ENCODE measurements around the gene PTGIR.

The PTGIR gene, protein sequence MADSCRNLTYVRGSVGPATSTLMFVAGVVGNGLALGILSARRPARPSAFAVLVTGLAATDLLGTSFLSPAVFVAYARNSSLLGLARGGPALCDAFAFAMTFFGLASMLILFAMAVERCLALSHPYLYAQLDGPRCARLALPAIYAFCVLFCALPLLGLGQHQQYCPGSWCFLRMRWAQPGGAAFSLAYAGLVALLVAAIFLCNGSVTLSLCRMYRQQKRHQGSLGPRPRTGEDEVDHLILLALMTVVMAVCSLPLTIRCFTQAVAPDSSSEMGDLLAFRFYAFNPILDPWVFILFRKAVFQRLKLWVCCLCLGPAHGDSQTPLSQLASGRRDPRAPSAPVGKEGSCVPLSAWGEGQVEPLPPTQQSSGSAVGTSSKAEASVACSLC

DNA sequence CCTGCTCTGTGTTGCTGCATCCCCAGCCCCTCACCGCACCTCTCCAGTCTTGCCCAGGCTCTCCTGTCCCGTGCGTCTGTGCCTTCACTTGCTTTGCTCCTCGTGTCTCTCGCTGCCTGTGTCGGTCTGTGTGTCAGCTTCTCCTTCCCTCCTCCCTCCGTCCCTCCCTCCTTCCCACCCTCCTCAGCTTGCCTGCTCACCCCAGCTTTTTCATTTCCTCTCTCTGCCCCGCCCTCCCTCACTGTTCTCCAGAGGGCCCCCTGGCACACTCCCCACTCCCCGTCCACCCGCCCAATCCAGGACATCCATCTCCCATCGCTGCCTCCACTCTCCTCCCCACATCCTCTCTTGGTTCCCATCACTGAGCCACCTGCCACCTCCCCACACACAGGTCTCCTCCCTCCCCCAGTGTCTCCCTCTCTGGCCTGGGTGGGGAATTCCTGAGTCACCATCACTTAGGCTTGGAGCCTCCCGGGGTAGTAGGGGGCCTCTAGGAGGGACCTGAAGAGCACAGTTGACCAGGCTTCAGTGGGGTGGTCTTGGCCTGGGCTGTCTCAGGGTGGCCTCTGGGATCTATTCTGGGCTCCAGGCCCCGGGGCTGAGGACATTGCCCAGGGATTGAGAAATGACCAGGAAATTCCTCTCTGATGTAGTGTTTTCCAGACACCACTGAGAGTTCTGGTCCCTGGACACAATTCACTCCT, at the start of gene PTGIR:
TSS of gene PTGIR (minus strand) at position 132 of the 704 bp plus-strand sequence. CDS start 864 bp downstream, outside the sequence.
- peak within 1 kb of the TSS; percentile 84 for H3K27ac Mint-ChIP-seq
- ATAC-seq (ENCODE audit: low read depth) (peak; percentile 68), DNase-seq (ENCODE audit: low spot score in 2 of 2) (no peak)
- peaks cover 36% of the 10 kb centered on the region for H3K4me1 Mint-ChIP-seq
- no peaks in the 10 kb centered on the region for H3K36me3 Mint-ChIP-seq
- peak within 1 kb of the TSS; percentile 70 for H3K4me3 Mint-ChIP-seq
- no peaks in the 10 kb centered on the region for H3K9me3 Mint-ChIP-seq
- peaks cover 3% of the 10 kb centered on the region for H3K27me3 Mint-ChIP-seq

DNA sequence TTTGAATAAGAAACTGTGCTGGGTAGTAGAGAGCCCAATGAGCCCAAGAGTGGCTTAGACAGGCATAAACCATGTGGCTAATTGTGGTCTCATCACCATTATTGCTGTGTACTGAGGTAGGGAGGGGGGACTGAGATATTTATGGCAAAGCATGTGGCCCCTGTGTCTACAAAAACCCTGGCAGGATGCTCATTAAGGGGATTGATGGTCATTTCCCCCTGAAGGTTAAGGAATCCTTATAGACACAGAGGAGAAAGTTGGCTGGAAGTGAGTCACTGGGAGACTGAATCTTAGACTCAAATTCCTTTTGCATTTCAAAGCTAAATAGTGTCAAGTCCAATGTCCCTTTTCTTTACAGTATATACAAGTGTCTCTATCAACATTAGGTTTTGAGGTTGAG, 45.9 kb upstream of the PTGIR start:
- Mint-ChIP-seq H3K36me3 (peaks cover 15% of the 10 kb centered on the region), H3K27ac (peak overlapping the region; percentile 53), H3K4me1 (peaks cover 6% of the 10 kb centered on the region), H3K27me3 (no peaks in the 10 kb centered on the region), H3K9me3 (no peaks in the 10 kb centered on the region), H3K4me3 (no peak overlapping the region)
- DNase-seq (ENCODE audit: low spot score in 2 of 2) (no peak), ATAC-seq (ENCODE audit: low read depth) (no peak)

DNA sequence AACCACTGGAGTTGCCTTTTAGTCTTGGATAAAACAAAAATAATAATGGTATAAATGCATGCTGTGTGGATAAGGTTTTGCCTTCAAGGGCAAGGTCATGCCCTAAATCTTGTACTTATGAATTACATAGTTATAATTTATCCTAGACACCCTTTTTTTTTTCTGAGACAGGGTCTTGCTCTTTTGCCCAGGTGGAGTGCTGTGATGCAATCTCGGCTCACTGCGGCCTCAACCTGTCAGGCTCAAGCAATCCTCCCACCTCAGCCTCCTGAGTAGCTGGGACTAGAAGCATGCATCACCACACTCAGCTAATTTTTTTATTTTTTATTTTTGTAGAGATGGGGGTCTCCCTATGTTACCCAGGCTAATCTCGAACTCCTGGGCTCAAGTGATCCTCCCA, 43.8 kb upstream of the PTGIR start:
- H3K9me3 Mint-ChIP-seq = no peaks in the 10 kb centered on the region
- ATAC-seq (ENCODE audit: low read depth) (no peak), DNase-seq (ENCODE audit: low spot score in 2 of 2) (no peak)
- peaks cover 7% of the 10 kb centered on the region for H3K36me3 Mint-ChIP-seq
- no peaks in the 10 kb centered on the region for H3K4me1 Mint-ChIP-seq
- H3K27ac Mint-ChIP-seq = no peak overlapping the region
- H3K4me3 Mint-ChIP-seq = no peak overlapping the region
- no peaks in the 10 kb centered on the region for H3K27me3 Mint-ChIP-seq

DNA sequence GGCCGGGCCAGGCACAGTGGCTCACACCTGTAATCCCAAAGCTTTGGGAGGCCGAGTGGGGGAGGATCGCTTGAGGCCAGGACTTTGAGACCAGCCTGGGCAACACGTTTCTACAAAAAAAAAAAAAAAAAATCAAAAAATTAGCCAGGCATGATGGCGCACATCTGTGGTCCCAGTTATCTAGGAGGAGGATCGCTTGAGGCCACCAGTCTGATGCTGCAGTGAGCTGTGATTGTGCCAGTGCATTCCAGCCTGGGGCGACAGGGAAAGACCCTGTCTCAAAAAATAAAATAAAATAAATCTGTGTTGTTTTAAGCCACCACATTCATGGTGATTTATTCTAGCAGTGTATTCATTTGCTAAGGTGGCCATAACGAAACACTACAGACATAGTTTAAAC, 40.2 kb upstream of the PTGIR start:
- no peaks in the 10 kb centered on the region for H3K9me3 Mint-ChIP-seq
- H3K4me1 Mint-ChIP-seq = peaks cover 4% of the 10 kb centered on the region
- peaks cover 5% of the 10 kb centered on the region for H3K27me3 Mint-ChIP-seq
- no peak overlapping the region for H3K4me3 Mint-ChIP-seq
- no peak overlapping the region for H3K27ac Mint-ChIP-seq
- peaks cover under 1% of the 10 kb centered on the region for H3K36me3 Mint-ChIP-seq
- DNase-seq (ENCODE audit: low spot score in 2 of 2) (no peak), ATAC-seq (ENCODE audit: low read depth) (no peak)

DNA sequence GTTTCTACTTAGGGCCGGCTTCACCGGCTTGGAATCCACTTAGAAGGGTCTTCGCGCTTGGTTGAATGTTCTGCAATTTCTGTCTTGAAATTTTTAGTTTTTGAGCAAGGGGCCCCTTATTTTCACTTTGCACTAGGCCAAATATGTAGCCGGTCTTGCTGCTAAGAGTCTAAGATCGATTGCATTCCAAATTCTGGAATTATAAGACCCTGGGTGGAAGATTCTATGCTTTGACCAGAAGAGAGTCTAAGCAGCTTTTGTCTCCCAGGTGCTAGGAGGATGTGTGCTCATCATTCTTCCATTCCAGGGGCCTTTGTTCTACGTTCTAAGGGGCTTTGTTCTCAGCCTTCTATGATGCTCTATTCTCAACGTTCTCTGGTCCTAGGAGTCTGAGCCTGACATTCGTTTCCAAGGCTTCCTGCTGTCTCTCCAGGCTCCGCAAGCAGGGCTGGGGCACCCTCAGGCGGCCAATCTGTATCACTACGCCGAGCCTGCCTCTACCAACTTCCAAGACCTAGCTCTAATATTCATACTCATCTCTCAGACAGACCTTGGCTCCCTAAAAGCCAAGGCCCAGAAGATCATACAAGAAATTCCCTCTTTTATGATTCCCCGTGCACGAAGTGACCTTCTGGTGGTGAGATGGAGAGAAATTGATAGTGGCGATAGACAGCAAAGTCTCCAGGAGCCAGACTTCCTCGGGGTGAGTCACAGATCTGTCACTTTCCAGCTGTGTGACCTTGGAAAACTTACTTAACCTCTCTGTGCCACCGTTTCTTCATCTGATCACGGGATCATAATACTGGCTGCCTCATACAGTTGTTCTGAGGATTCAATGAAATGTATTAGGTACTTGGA, 37.1 kb upstream of the PTGIR start:
- H3K27me3 Mint-ChIP-seq = peaks cover 12% of the 10 kb centered on the region
- DNase-seq (ENCODE audit: low spot score in 2 of 2) (peak; percentile 67 to 69), ATAC-seq (ENCODE audit: low read depth) (peak; percentile 40)
- no peaks in the 10 kb centered on the region for H3K36me3 Mint-ChIP-seq
- H3K27ac Mint-ChIP-seq = peak overlapping the region; percentile 73
- peaks cover 11% of the 10 kb centered on the region for H3K4me1 Mint-ChIP-seq
- H3K9me3 Mint-ChIP-seq = no peaks in the 10 kb centered on the region
- peak overlapping the region; percentile 76 for H3K4me3 Mint-ChIP-seq

DNA sequence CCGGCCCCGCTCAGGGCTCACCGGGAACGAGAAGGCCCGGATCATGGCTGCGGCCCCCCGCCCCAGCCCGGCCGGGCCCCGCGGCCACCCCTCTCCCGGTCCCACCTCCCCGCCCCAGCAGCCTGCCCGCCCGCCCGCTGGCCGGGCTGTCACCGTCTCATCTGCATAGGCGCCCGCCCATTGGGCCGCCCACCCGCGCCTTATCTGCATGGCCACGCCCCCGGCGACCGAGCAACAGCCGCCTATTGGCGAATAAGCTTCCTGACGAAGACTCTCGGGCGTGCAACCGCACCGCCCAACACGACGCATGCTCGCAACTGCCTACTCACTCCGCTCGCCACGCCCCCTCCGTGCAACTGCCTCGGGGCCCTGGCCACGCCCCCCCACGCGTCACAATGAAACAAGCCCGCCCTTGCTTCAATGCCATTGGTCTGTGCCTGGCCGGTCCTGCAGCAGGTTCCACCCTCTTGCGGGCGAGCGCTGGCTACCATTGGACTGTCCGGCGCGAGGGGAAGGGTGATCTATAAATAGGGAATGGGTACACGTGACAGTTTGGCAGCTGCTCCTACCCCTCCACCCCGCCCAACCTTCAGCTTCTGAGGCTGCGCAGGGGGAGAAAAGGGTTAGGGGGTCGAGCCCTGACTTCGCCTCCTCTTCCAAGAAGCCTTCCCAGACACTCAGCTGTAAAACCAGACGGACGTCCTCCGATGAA, 36.3 kb upstream of the PTGIR start, which contains the start of gene DACT3:
TSS of gene DACT3 (minus strand) at position 163 of the 712 bp plus-strand sequence. CDS start at position 45, 118 bp downstream.
- DNase-seq (ENCODE audit: low spot score in 2 of 2) = peak; percentile 99 to 100
- ATAC-seq (ENCODE audit: low read depth) = peak; percentile 82
- H3K9me3 Mint-ChIP-seq = no peaks in the 10 kb centered on the region
- peaks cover 13% of the 10 kb centered on the region for H3K27me3 Mint-ChIP-seq
- H3K36me3 Mint-ChIP-seq = no peaks in the 10 kb centered on the region
- H3K4me3 Mint-ChIP-seq = peak within 1 kb of the TSS; percentile 76
- H3K27ac Mint-ChIP-seq = peak within 1 kb of the TSS; percentile 73
- H3K4me1 Mint-ChIP-seq = peaks cover 11% of the 10 kb centered on the region

DNA sequence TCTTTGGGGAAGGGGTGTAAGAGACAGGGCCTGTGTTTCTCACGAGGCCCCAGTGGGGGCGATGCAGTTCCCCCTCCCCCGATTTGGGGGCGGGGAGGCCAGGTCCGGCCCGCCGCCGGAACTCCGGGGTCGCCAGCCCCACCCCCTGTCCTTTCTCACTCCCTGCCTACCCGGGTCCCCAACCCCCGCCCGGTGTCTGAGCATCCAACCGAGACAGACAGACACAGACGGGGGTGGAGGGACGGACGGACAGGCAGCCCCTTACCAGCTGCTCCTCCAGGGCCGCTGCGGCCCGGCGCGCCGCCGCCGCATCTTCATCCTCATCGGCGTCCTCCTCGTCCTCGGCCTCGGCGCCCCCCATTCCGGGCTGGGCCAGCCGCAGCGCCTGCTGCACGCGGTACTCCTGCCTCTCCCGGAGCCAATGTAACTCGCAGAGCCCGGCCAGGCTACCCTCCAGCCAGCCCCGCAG, 35.7 kb upstream of the PTGIR start:
- H3K9me3 Mint-ChIP-seq = no peaks in the 10 kb centered on the region
- ATAC-seq (ENCODE audit: low read depth) = peak; percentile 8

DNA sequence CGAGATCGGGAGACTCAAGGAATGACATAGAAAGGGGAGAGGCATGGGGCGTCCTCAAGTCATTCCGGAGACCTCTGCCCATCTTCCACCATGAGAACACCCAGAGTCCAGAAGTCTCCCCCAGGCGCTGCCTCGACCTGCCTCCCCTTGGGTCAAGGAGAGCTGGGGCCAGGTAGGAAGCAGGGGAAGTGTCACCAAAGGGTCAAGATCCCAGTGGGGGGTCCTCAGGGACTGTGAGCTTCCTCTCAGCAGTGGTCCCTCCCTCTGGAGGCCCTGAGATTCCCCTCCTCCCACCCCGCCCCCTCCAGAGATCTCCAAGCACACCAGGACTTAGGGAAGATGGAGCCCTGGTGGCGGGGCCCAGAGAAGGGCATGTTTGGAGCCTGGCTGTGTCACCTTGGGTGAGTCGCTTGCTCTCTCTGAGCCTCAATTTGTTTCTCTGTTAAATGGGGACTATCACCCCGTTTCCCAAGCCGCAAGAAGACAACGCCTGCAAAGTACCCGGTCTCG, 35.2 kb upstream of the PTGIR start:
- Mint-ChIP-seq H3K4me1 (peaks cover 12% of the 10 kb centered on the region), H3K36me3 (no peaks in the 10 kb centered on the region), H3K9me3 (no peaks in the 10 kb centered on the region), H3K4me3 (peak overlapping the region; percentile 65), H3K27me3 (peaks cover 16% of the 10 kb centered on the region), H3K27ac (no peak overlapping the region)
- ATAC-seq (ENCODE audit: low read depth) (no peak), DNase-seq (ENCODE audit: low spot score in 2 of 2) (no peak)

More for the DNA sequence above, 35.7 kb upstream of the PTGIR start:
- no peaks in the 10 kb centered on the region for H3K36me3 Mint-ChIP-seq
- H3K4me1 Mint-ChIP-seq = peaks cover 11% of the 10 kb centered on the region
- peaks cover 14% of the 10 kb centered on the region for H3K27me3 Mint-ChIP-seq
- peak overlapping the region; percentile 76 for H3K4me3 Mint-ChIP-seq
- no peak overlapping the region for H3K27ac Mint-ChIP-seq
- DNase-seq (ENCODE audit: low spot score in 2 of 2) = peak in 1 of 2 donors; percentile 42

DNA sequence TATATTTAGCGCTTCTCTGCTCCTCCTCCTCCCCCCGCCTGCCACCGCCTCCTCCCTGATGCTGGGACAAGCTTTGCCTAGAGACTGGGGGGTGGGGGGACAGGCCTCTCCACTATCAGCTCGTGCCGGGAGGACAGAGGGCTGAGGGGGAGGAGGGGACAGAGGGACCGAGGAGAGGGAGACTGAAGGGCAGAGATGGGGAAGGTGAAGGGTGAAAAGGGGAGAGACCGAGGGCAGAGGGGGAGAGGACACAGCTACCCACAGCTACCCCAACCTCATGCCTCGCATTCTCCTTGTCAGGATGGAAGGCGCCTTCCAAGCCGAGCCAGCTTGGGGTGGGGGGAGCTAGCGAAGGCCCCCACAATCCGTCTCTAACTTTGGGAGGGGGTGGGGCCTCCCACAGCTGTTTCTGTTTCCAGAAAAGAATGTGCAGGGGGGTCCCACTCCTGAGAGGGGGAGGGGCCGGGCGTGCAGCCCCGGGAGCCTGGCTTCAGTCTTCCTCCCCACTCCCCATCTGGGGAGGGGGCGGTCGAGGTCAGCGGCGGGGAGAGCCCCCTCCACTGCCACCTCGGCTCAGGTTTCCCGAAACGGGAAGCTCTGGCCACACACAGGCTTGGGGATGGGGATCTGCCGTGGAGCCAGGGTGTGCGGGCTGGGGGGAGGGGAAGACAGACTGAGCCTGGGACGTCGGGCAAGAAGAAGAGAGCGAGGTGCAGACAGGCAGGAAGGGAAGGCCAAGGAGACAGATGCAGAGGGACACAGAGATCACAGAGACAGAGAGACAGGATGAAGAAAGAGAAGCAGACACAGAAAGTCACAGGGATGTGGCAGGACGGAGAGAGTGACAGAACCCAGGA, 34.5 kb upstream of the PTGIR start:
- Mint-ChIP-seq H3K4me1 (peaks cover 14% of the 10 kb centered on the region), H3K9me3 (no peaks in the 10 kb centered on the region), H3K27me3 (peaks cover 18% of the 10 kb centered on the region), H3K27ac (no peak overlapping the region), H3K36me3 (no peaks in the 10 kb centered on the region), H3K4me3 (peak overlapping the region; percentile 65)
- no peak for DNase-seq (ENCODE audit: low spot score in 2 of 2)
- no peak for ATAC-seq (ENCODE audit: low read depth)

DNA sequence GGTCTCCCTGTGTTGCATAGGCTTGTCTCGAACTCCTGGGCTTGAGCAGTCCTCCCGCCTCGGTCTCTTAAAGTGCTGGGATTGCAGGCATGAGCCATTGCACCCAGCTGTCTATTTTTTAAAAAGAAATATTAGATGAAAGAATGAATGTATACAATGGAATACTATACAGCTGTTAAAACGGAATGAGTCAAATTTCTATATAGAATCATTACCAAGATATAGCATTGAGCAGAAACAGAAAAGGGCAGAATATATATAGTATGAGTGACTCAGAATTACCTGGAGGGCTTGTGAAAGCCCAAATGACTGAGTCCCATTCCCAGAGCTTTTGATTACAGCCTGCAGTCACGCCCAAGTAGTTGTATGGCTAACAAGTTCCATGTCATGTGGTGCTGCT, 31.7 kb upstream of the PTGIR start:
- Mint-ChIP-seq H3K4me3 (no peak overlapping the region), H3K4me1 (peaks cover 14% of the 10 kb centered on the region), H3K9me3 (no peaks in the 10 kb centered on the region), H3K27ac (no peak overlapping the region), H3K36me3 (no peaks in the 10 kb centered on the region), H3K27me3 (peaks cover 17% of the 10 kb centered on the region)
- ATAC-seq (ENCODE audit: low read depth) (no peak), DNase-seq (ENCODE audit: low spot score in 2 of 2) (no peak)

DNA sequence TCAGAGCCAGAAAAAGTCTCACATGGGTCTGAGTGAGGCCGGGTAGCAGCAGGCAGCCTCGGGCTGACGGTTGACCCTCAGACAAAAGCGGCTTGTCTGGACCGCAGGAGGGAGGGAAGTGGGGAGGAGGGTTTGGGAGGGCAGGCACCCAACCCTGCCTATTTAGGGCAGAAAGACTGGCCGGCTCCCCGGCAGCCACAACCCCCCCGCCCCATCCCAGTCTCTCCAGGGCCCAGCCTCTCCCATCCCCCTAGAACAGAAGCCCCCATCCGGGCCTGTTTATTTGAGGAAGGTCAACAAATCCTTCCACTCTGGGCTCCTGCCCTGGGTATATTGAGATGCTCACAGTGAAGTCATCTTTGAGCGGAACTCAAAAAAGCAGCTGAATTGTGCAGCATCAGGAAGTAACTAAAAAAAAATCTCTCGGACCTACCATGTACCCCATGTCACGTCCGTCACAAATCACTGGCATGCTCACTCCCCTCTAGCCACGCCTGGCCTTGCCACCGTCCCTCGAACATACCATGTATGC, 29.8 kb upstream of the PTGIR start:
- H3K36me3 Mint-ChIP-seq = no peaks in the 10 kb centered on the region
- H3K27ac Mint-ChIP-seq = no peak overlapping the region
- ATAC-seq (ENCODE audit: low read depth) = no peak

DNA sequence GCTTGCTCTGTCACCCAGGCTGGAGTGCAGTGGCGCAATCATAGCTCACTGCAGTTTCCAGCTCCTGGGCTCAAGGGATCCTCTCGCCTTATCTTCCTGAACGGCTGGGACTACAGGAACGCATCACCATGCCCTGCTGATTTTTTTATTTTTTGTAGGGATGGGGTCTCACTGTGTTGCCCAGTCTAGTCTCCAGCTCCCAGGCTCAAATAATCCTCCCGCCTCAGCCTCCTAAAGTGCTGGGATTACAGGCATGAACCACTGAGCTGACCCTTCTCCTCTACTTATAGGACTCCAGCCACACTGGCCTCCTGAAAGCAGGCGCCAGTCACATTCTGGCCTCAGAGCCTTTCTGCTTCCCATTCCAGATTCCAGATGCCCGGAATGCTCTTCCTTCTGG, 25.6 kb upstream of the PTGIR start:
- no peak overlapping the region for H3K27ac Mint-ChIP-seq
- no peak overlapping the region for H3K4me3 Mint-ChIP-seq
- peaks cover 15% of the 10 kb centered on the region for H3K4me1 Mint-ChIP-seq
- peaks cover 31% of the 10 kb centered on the region for H3K27me3 Mint-ChIP-seq
- ATAC-seq (ENCODE audit: low read depth) (no peak), DNase-seq (ENCODE audit: low spot score in 2 of 2) (no peak)
- H3K36me3 Mint-ChIP-seq = peaks cover 1% of the 10 kb centered on the region
- no peaks in the 10 kb centered on the region for H3K9me3 Mint-ChIP-seq

More for the DNA sequence above, 29.8 kb upstream of the PTGIR start:
- Mint-ChIP-seq H3K9me3 (no peaks in the 10 kb centered on the region), H3K4me1 (peaks cover 14% of the 10 kb centered on the region), H3K27me3 (peaks cover 26% of the 10 kb centered on the region), H3K4me3 (no peak overlapping the region)
- DNase-seq (ENCODE audit: low spot score in 2 of 2) = no peak
